HG03175 (cell line): ENCODE data around the gene RBMS3.
"Not testable (repeated sequence)": the region's sequence is repeated elsewhere in the genome, so short reads cannot be mapped to it uniquely, and the experiment has no call there.

ENCODE experiments used
- ATAC-seq: cut with Tn5 transposase; IDR thresholded peaks from one replicate; pipeline ENCODE4 v1.9.1; 2021; ENCODE audit warnings: mild to moderate bottlenecking, moderate library complexity; ENCODE audit not compliant: unreplicated experiment

The RBMS3 gene

DNA sequence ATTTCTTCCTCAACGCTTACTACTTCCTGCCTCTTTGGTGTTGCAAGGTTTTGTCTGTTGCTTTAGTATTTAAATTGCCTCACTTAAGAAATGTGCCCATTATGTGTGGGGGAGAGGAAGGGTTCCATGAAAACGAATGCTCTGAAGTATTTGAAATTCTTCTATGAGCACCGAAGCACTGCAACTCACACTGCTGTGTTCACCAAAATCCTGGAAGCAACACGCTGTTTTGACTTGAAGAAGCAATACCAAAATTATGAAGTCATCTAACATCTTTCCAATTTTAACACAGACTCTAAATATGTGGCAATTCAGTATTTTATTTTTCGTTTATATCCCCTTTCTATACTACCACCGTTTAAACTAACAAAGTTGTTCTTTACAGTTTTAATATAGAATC lies 101.5 kb downstream of the RBMS3 start:
- ATAC-seq = no peak

DNA sequence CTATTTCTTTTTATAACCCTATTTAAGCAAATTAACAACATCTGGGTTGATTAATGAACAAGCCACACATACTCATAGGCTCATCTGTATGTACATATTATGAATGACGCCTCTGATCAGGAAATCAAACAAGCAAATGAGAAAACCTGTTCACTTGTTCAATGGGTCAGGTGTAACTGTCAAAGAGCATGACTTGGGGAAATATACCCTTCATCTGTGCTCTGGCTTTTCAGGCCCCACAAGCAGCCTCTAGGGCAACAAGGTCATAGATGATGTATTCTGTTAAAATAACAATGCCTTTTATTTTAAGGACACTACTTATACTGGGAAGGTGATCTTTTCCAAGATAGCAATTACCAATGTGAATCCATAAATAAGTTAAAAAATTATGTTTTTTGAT lies 102.0 kb downstream of the RBMS3 start:
- ATAC-seq = no peak

DNA sequence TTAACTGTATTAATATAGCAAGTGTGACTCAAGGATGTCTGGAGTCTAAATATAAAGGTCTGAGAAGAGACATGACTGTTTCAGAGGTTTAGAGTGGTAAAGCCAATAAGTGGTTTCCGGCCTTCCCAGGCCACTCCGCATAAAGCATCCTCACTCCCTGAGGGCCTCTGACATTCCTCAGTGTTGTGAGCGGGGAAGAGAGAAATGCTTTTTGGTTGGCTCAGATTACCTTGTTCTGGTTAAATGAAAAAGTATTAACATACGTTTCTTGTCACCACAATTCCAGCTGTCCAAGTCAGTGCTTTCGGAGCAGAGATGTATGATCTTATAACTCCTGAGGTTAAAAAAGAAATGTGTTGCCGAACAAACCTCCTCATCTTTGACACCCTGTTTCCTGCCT lies 103.8 kb downstream of the RBMS3 start:
- no peak for ATAC-seq

DNA sequence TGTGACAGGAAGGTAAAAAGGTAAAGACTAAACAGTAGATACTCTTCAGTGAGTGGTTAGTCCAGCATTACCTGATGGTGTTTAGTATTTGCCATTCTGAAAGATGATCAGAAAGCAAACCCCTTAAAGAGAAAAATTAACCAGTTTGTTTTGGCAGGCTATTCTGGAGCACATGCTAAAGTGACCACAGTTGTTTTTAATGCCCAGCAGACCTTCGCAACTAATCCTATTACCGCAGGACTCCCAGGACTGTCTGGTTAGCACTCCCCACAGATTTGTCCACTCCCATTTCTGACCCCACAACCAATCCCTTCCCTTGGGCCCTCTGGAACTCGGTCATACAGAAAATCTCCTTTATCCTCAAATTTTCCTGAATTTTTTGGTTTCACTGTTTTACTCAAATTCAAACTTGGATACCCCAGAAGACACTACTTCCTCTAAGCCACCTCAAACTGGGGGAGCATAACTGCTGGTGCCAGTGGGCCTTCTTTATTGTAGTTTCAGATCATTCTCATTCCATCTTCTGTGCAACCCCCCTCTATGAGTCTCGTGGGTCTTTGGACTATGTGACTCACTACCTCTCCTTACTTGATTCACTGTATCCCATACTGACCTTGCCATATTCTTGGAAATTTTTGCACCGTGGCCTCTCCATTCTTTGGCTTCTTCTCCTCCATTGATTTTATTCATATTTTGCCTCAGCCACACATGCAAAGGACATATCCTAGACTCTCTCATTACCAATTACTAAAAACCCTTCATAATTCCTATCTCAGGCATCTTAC lies 104.4 kb downstream of the RBMS3 start:
- no peak for ATAC-seq

DNA sequence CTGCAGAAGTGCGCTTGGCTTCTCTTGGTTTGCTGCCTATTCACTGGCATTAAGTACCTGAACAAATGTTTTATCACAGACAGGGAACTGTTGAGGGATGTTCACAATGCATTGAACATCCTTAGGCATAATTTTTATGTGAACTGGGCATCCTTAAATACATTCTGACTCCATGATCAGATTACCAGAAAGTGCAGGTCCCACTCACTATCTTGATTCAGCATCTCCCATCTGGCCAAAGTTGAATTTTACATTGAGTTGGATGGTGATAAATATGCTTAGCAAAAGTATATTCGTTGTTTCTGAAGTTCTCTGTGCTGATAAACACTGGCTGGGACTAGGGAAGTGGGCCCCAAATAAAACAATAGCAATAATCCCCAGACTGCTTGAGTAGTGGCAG lies 108.5 kb downstream of the RBMS3 start:
- ATAC-seq = no peak

DNA sequence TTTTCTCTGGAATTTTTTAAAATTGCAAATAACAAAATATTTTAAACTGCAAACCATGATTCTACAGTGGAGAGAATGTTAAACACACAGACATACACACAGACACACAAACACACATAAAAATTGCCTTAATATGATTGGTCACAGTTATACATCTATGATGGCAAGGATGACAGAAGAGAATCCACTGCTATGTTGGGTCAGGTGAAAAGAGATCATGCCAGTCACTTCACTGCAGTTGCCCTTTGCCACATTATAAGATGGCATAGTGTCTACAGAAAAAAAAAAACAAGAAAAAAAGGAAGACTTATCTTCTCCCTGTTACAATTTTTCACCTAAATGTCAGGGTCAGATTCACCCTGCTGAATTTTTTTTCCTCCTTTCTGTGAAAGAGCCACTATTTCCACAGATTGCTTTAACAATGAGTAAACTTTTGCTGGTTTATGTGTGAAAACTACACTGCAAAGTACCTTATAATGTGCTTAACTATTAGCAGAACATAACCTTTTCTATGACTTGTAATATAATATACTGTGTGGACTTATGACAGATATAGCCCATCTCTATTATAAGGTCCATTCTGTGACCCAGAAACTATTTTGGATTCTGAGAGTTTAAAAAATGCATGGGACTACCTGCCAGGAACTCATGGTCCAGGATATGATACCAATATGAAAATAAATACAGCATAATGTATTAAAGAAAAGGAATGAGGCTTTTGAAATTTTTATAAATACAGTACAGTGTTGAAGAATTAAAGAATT lies 111.9 kb downstream of the RBMS3 start:
- ATAC-seq = no peak

DNA sequence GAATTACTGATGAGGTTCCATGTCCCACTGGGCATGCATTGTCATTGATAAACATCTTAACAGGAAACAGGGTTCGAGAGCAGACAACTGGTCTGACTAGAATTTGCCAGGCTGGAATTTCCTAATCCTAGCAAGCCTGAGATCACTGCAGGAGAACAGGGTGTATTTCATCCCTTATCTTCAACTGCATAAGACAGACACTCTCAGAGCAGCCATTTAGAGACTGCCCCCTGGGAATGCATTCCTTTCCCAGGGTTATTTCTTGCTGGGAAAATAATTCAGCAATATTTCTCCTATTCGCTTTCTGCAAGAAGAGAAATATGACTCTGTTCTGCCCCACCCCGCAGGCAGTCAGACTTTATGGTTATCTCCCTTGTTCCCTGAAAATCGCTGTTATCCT lies 113.1 kb downstream of the RBMS3 start:
- not testable (repeated sequence) for ATAC-seq

DNA sequence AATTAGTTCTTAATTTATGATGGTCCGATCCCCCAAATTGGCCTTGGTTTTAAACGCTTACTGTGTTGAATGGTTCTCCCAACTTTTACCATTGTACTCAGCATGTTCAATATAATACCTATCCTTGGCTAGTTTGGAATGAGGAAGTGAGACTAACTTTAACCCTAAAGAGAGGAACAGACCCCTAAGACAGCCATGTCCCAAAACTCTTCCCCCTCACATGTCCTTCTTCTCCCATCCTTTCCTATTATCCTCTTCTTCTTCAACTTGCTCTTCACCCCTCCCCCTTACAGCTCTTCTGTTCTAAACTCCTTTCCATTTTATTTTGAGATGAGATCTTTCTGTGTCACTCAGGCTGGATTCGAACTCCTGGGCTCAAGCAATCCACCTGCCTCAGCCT lies 116.5 kb downstream of the RBMS3 start:
- ATAC-seq = no peak

DNA sequence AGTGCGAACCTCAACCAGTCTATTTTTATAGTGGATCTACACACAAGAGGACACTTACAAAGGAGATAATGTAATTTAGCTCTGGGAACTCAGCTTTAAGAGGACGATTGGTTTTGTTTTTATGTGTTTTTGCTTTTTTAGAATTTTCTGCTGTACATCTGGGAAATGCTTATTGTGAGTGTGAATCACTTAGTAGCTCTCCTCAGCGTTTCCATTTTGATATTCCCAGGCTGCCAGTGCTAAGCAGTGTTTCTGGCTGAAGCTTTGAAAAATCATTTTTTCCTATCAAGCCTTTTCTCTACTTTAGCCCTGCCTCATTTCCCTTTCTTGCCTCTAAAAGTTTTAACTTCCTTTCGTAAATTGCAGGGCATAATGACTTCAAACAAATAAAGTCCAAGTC lies 117.9 kb downstream of the RBMS3 start:
- ATAC-seq = no peak

DNA sequence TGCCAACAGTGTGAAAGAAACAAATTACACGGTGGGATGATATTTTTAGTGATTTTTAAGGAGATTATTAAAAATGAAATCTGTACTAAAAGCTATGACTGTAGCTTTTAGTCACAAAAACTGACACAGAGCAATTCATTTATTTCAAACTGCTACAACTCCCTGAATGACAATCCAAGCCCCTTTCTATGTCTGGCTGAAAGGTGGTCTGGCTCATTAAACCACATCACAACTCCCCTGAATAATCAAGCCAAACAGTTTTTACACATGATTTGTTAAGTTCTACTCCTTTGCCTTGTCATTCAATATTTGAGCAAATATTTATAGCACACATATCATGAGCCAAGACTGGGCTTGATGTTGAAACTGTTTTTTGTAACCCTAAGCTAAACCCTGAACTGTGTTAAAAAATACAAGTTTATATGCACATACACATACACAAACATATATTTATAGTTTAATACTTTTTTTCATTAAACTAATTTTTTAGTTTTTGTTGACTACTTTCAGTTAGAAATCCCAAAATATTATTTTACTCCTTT lies 125.5 kb downstream of the RBMS3 start:
- no peak for ATAC-seq

DNA sequence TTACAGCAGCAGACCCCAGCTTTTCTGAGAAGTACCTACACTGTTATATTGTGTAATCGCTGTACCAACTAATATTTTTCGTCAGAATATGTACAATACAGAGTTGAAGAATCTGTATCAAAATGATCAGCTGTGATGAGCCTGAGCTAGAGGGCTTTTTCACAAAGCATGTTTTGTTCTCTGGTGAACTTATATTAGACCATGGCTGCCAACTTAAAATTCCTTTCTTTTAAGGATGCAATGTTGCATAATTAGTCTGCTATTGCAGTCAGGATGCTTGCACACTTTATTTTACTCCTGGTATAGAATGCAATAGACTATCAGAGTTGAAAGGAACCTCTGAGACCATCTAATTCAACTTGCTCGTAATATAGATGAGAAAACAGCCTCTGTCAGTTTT lies 127.8 kb downstream of the RBMS3 start:
- ATAC-seq = no peak

DNA sequence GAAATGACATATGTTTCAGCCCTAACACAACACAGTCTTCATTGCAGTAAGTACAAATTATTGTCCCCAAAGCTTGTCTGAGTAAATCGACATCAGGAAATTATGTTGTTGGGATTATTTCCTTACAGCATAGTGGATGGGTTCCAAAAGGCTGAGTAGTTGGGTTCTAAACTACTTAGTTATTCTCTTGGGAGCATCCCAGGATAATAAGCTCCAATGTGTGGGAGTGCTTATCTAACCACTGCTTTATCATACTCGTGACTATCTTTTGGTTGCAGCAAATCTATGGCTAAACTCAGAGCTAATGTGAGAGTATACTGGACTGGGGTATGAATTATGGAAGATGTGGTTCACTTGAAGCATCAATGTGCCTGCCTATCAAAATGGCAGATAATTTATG lies 128.5 kb downstream of the RBMS3 start:
- ATAC-seq = no peak

DNA sequence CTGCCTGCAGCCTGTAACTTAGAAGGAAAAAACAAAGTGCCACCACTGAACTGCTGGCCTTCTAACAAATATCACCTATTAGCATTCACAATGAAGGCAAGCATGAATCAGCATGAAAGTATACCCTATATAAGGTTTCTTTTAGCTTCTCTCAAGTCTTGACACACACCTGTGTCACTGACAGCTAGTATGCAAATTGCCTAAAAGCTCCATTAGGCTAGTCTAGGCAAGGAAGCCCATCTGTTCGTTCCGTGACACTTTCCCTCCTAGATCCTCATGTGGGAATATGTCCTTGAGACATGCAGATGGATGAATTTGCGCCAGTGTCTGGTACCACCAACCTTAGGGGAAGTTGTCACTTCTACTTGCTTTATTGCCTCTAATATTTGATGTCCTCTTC lies 129.3 kb downstream of the RBMS3 start:
- no peak for ATAC-seq

DNA sequence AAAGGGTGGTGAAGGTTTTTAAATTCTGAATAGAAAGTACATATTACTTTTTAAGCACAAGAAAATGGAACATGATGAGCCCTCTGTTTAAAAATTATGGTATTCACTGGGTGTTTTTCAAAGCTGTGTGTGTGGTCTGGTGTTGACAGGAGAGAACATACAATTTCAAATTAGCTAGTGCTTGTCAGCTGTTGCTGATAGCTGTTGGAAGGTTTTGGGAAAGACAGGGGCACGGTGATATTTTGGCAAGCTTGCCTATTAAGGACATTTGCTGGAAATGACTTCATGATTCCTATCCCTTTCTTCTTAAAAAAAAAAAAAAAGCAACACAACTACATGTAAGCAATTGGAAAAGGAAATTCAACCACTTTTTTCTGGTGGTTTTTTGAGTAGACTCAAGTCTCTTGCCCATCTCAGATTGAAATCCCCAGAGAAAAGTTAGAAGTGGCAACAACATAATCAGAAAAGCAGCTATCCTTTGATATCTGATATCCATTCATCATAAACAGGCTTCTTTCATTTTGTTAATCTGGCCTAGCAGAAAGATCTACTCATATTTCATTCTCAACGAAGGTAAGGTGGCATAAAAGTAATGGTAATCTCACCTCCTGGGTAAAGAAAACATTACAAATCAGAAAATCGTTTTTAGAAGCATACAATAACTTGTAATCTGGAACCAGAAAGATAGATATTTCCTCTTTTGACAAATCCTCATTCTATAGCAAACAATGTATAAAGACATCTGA lies 130.0 kb downstream of the RBMS3 start:
- ATAC-seq = no peak

DNA sequence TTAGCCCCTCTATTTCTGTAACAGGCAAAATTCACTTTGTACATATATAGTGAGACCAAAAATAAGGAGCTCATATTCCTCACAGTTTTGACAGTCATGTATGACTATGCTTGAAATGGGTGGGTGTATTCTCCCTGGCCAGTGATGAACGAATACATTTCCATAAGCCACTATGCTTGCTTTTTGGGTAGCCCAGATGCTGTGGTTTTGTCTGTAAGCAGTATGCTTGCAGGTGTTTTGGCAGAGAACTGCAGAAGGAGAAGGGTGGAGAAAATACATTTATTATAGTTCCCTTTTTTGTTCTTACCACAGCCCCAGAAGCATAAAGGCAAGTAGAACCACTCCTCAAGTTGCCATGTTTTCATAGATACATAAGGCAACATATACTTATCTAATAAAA lies 131.2 kb downstream of the RBMS3 start:
- ATAC-seq = no peak

DNA sequence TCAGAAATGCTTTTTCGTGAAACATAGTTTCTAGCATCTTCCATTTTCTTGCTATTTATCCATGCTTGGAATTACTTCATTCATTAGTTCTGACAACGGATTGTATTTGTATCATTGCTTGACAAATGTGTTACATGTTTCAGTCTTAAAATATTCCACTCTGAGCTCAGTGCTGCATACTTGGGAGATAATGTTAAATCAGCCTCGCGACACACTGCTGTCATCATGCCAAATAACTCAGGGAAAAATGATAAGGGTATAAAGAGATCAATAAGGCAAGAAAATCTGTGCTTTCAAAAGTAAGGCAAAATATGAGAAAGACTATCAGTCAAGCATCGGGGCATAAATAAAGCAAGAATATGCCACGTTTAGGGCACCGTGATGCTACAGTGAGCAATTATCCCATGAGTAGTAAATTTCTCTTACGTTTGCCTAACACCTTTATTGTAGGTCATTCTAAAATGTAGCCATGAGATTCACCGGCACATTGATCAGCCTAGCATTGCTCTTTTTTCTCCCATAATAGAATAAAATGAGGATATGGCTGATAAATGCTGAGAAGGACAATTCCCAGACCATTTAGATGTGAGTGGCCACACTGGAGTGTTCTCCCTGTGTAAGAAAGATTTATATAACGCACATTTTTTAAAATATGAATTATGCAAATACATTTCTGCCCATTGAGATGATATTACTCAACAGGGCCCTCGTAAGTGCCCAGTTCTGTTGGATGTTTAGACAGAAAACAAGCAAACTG lies 133.8 kb downstream of the RBMS3 start:
- ATAC-seq = no peak

DNA sequence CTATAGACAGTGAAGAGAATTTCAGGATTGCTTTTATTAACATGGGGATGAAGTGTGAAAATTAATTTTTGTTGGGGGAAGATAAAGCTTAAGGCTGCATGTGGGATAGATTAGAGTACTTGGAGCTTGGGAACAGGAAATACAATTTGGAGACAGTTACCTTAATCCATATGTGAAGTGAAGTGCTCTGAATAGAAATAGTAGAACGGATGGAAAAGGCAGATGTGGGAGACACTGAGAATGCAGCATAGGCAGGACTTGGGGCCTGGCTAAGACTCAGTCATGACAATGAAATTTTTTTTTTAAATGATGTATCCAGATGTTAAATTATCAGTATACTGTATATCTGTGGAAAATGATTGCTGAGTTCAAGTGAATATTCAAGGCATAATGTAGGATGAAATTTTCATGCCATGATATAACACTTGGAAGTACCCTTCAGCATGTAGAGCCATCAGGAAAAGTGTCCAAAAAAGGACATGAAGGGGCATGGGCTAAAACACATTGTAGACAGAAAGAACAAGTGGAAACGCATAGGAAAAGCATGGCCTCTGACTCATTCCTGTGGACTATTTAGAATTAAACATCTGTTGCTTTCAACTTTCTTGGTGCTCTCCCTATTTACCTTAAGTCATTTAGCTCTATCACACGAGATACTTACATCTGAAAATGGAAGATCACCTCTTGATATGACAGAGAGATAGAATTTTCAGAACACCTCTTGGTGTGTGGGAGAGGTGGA lies 134.8 kb downstream of the RBMS3 start:
- no peak for ATAC-seq

DNA sequence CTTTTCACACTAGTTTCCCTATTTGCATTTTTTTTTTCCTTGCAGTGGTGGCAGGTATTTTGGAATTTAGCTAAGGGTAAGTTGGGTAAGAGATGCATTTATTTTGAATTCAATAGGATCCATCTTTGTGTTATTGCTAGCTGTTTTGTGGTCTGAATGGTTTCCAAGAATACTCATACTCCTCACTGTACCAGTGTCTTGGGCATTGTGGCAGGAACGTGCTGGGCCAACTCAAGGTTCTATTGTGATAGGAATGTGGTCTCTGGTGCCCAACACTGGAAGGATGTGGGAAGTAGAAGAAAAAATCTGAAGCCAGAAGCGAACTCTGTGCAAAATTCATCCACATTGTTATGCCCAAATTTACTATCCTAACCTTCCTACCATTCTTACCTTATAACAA lies 135.6 kb downstream of the RBMS3 start:
- no peak for ATAC-seq

DNA sequence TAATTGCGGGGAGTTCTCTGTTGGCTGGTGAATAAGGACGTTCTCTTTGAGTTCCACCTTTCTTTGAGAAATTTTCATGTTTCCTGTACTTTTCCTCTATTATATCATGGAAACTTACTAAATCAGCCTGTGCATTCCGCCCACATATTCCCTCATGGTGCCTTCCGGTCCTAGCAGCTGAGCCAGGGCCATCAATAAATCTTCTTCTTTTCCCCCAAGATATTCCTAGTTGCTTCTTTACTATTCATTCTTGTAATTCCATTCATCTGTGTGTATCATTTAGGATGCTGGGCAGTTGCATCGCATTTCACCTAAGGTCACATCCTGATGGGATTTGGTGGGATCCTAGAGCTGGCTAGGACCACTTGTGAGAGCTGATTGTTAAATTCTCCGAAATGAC lies 139.2 kb downstream of the RBMS3 start:
- no peak for ATAC-seq
